HEK293T (cell line): Measurements from ENCODE around the gene SPEM3.

Experiments used
- BHLHE40 ChIP-seq: fragments of 450-650 bp; IDR thresholded peaks from 2 replicates; pipeline ENCODE4 v1.6.1; 2016; ENCODE audit warnings: mild to moderate bottlenecking, moderate library complexity, borderline replicate concordance
- CTBP1 ChIP-seq: fragments of 450-650 bp; IDR thresholded peaks from 2 replicates; pipeline ENCODE4 v1.6.1; 2016; ENCODE audit warnings: borderline replicate concordance
- ELF4 ChIP-seq: fragments of 450-650 bp; IDR thresholded peaks from 2 replicates; pipeline ENCODE4 v1.6.1; 2017; ENCODE audit warnings: antibody characterized with exemption
- FOXK2 ChIP-seq: fragments of 450-650 bp; IDR thresholded peaks from 2 replicates; pipeline ENCODE4 v1.6.1; 2016; ENCODE audit warnings: mild to moderate bottlenecking

DNA sequence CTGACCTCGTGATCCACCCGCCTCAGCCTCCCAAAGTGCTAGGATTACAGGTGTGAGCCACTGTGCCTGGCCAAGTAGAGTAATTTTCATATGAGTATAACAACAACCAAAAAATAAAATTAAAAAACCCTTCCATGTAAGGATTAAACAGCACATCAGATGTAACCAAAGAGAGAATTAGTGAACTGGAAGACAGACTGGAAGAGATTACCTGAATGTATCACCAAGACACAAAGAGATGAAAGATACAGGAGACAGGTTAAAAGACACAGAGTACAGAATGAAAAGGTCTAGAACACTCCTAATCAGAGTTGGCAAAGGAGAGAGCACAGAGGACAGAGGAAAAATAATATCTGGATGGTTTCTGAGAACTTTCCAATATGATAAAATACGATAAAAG is 49.5 kb upstream of the SPEM3 start:
- TF ChIP-seq ELF4 (no peak), CTBP1 (no peak), FOXK2 (no peak), BHLHE40 (no peak)
